Measurements from ENCODE around the gene ADCY2. TPM values are rescaled to one million over a fixed set of nuclear protein-coding genes. Genes with fewer than 3 reads are reported as not detected.

ADCY2 gene
- total and polyA plus RNA-seq, 9 of the 15 experiments (the other 6 are each of a cell fraction or from before 2014, with no cell fraction given), result 0.01 to 0.15 (median 0.03) TPM; not detected in 5

GRCh38 chr5:7850395-7851239 lies 454.7 kb downstream of the ADCY2 start, which contains the start of gene CFAP90:
Gene CFAP90, minus strand, starts transcription at chr5:7851133. Its CDS starts 112 bp downstream, at chr5:7851021.
- CTCF ChIA-PET (ENCODE audit: low intra/inter-chr PET ratio), result no interaction called here

More at GRCh38 chr5:7850395-7851239, 454.7 kb downstream of the ADCY2 start, which contains the start of gene CFAP90:
- no peak for FAIRE-seq
- H2AFZ ChIP-seq (ENCODE audit: low read depth, low read length), result no peak within 1 kb of the TSS; the same call in 1 of the 2 replicates
- in situ Hi-C loops (cut with MboI), result no loop called here
- TF ChIP-seq SAFB2 (IDR thresholded peaks at IDR 0.05; ENCODE audit: borderline replicate concordance, low read depth, low read length, severe bottlenecking) (no peak), ZNF75A (CRISPR knock-in tag; IDR thresholded peaks at IDR 0.05) (no peak), GTF2B (IDR thresholded peaks at IDR 0.05; ENCODE audit: extremely low read depth, insufficient read length) (no peak), OTX1 (CRISPR knock-in tag; IDR thresholded peaks at IDR 0.05) (no peak), NFRKB (IDR thresholded peaks at IDR 0.05; ENCODE audit: low read depth) (no peak), MECOM (CRISPR knock-in tag; IDR thresholded peaks at IDR 0.05) (no peak), JUN (IDR thresholded peaks at IDR 0.05; ENCODE audit: borderline replicate concordance, low read depth, low read length) (no peak), JUN (CRISPR knock-in tag; IDR thresholded peaks at IDR 0.05; ENCODE audit: borderline replicate concordance) (no peak)
- H3K4me2 ChIP-seq (ENCODE audit: insufficient read depth, low read length), result no peak within 1 kb of the TSS
- no peaks in the 10 kb centered on the region for H3K9me1 ChIP-seq (ENCODE audit: control insufficient read depth, insufficient read depth, low read length)
- peaks cover 0 to 4% of the 10 kb centered on the region in 2 experiments; a peak in 1 of 5 replicates for H3K4me1 ChIP-seq (replicated peaks in 1 of 2; ENCODE audit: control insufficient read depth in 2 of 2, insufficient read depth in 2 of 2, low read length in 2 of 2)
- no peak within 1 kb of the TSS for H3K9ac ChIP-seq (ENCODE audit: insufficient read depth in 1 of 2, low read depth in 2 of 2, low read length in 2 of 2)
- H3K36me3 ChIP-seq (ENCODE audit: control insufficient read depth, insufficient read depth, low read length), result no peaks in the 10 kb centered on the region
- H3K4me3 ChIP-seq, result no peak within 1 kb of the TSS
- intact Hi-C loops (cut with micrococcal nuclease), result no loop called here
- no peaks in the 10 kb centered on the region for H3K9me3 ChIP-seq (replicated peaks; ENCODE audit: control insufficient read depth, insufficient read depth, low read depth, low read length)
- no TSS peak for BruUV-seq (replicated peaks)
- WGBS (ENCODE audit: insufficient coverage, low coverage, missing lambda C conversion rate), result 23% methylated on average over 8 of the region's 76 CpGs
- ATAC-seq, result no peak
- H3K27me3 ChIP-seq (ENCODE audit: control insufficient read depth in 2 of 2, insufficient read depth in 2 of 2, low read length in 2 of 2), result peaks cover 5 to 17% of the 10 kb centered on the region in 2 experiments; a peak in 2 of 5 replicates
- POLR2A ChIA-PET, result no interaction called here
- DNase-seq (ENCODE audit: extremely low read depth in 1 of 4, low spot score in 3 of 4), result no peak
- no peaks in the 10 kb centered on the region for H4K20me1 ChIP-seq (replicated peaks; ENCODE audit: control insufficient read depth, insufficient read depth, low read length)
- H3K79me2 ChIP-seq (ENCODE audit: control insufficient read depth, insufficient read depth, low read length), result no peaks in the 10 kb centered on the region
- H3K27ac ChIP-seq (ENCODE audit: extremely low read depth, low read depth, low read length), result no peak within 1 kb of the TSS

All from K562 (cell line).